ENCODE measurements around the gene TGFB2.

Gene TGFB2

GRCh38 chr1:218332416-218332815 lies 12.7 kb upstream of the TGFB2 start:
- Histone ChIP-seq H3K4me3 (ENCODE audit: low read length in 2 of 2) (no peak overlapping the region), H3K27me3 (ENCODE audit: control insufficient read depth in 1 of 2, insufficient read depth in 2 of 2, low read length in 2 of 2) (no peaks in the 10 kb centered on the region), H3K9me3 (ENCODE audit: control insufficient read depth in 2 of 2, low read length in 2 of 2) (no peaks in the 10 kb centered on the region), H3K4me1 (ENCODE audit: control insufficient read depth, insufficient read depth, low read length) (no peaks in the 10 kb centered on the region), H3K27ac (ENCODE audit: low read length) (no peak overlapping the region), H3K9ac (ENCODE audit: low read length in 2 of 2) (no peak overlapping the region), H3K36me3 (ENCODE audit: control insufficient read depth in 2 of 2, insufficient read depth in 2 of 2, low read length in 2 of 2) (no peaks in the 10 kb centered on the region)

GRCh38 chr1:218336328-218336727 lies 8.8 kb upstream of the TGFB2 start:
- Histone ChIP-seq H3K4me1 (ENCODE audit: control insufficient read depth, insufficient read depth, low read length) (no peaks in the 10 kb centered on the region), H3K9ac (ENCODE audit: low read length in 2 of 2) (no peak overlapping the region), H3K9me3 (ENCODE audit: control insufficient read depth in 2 of 2, low read length in 2 of 2) (no peaks in the 10 kb centered on the region)

DNA sequence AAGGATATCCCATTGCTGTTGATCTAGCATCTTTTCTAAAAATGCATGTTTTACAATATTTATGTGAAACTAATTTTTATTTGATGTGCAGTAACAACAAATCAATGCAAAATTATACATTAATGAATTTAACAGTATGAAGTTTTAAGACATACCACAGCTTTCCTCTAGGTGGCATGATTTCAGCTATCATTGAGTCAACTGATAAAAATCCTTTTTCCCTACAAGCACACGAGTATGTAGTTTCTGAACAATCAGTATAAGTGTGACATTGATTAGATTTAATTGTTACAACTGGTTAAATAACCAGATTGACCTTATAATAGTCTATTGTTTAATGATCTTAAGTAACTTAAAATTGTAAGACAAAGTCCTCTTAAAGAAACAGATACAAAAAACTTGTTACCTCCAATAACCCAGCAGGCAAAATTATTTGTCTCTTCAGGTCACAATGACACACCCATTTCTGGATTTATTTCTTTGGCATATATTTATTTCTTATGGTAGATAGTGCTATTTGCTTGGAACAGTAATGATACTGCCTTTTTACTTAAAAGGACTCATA lies 5.8 kb upstream of the TGFB2 start:
- Histone ChIP-seq H3K27ac (ENCODE audit: low read length) (no peak overlapping the region), H3K36me3 (ENCODE audit: control insufficient read depth in 2 of 2, insufficient read depth in 2 of 2, low read length in 2 of 2) (no peaks in the 10 kb centered on the region), H3K4me1 (ENCODE audit: control insufficient read depth, insufficient read depth, low read length) (no peaks in the 10 kb centered on the region), H3K27me3 (ENCODE audit: control insufficient read depth in 1 of 2, insufficient read depth in 2 of 2, low read length in 2 of 2) (no peaks in the 10 kb centered on the region), H3K4me3 (ENCODE audit: low read length in 2 of 2) (no peak overlapping the region), H3K9me3 (ENCODE audit: control insufficient read depth in 2 of 2, low read length in 2 of 2) (no peaks in the 10 kb centered on the region), H3K9ac (ENCODE audit: low read length in 2 of 2) (no peak overlapping the region)

More at GRCh38 chr1:218336328-218336727, 8.8 kb upstream of the TGFB2 start:
- Histone ChIP-seq H3K4me3 (ENCODE audit: low read length in 2 of 2) (no peak overlapping the region), H3K36me3 (ENCODE audit: control insufficient read depth in 2 of 2, insufficient read depth in 2 of 2, low read length in 2 of 2) (no peaks in the 10 kb centered on the region), H3K27ac (ENCODE audit: low read length) (no peak overlapping the region), H3K27me3 (ENCODE audit: control insufficient read depth in 1 of 2, insufficient read depth in 2 of 2, low read length in 2 of 2) (no peaks in the 10 kb centered on the region)

DNA sequence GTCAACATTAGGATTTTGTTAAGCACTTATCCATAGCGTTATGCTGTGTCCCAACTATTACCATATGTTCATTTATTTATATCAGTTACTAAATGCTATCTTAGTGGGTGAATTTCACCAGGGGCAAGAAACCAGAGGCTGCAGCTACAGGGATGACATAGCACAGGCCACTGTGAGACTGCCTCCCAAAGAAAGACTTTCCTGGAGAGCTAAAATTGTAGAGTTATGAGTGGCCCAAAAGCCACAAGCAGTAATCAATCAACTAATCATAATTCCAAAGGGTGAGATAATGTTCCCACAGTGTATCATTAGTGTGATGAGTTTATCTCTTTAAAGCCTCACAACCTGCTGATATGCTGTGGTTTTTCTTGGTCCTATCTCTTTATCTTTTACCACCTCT lies 3.8 kb upstream of the TGFB2 start:
- Histone ChIP-seq H3K4me1 (ENCODE audit: control insufficient read depth, insufficient read depth, low read length) (peaks cover 11% of the 10 kb centered on the region), H3K27me3 (ENCODE audit: control insufficient read depth in 1 of 2, insufficient read depth in 2 of 2, low read length in 2 of 2) (no peaks in the 10 kb centered on the region), H3K9ac (ENCODE audit: low read length in 2 of 2) (no peak overlapping the region), H3K36me3 (ENCODE audit: control insufficient read depth in 2 of 2, insufficient read depth in 2 of 2, low read length in 2 of 2) (no peaks in the 10 kb centered on the region), H3K27ac (ENCODE audit: low read length) (no peak overlapping the region), H3K4me3 (ENCODE audit: low read length in 2 of 2) (no peak overlapping the region), H3K9me3 (ENCODE audit: control insufficient read depth in 2 of 2, low read length in 2 of 2) (no peaks in the 10 kb centered on the region)

DNA sequence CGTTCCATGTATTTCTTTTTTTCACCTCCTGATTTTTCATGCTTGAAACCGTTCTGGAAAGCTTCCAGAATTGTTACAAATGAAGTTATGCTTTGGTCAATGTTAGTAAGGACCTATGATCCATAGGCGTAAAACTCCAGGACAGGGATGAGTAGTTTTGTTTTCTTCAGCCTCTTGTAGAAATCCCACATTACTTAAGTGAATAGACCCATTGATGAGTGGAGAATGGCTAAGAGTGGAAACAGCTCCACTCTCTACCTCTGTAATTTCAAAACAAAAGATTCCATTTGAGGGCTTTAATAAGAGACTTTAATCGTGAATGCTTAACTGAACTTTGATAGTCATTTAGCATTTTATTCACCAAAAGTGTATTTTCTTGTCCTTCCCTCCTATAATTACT lies 3.0 kb upstream of the TGFB2 start:
- Histone ChIP-seq H3K27ac (ENCODE audit: low read length) (no peak overlapping the region), H3K4me3 (ENCODE audit: low read length in 2 of 2) (no peak overlapping the region), H3K27me3 (ENCODE audit: control insufficient read depth in 1 of 2, insufficient read depth in 2 of 2, low read length in 2 of 2) (no peaks in the 10 kb centered on the region), H3K9ac (ENCODE audit: low read length in 2 of 2) (no peak overlapping the region), H3K4me1 (ENCODE audit: control insufficient read depth, insufficient read depth, low read length) (peaks cover 11% of the 10 kb centered on the region), H3K9me3 (ENCODE audit: control insufficient read depth in 2 of 2, low read length in 2 of 2) (no peaks in the 10 kb centered on the region), H3K36me3 (ENCODE audit: control insufficient read depth in 2 of 2, insufficient read depth in 2 of 2, low read length in 2 of 2) (no peaks in the 10 kb centered on the region)

DNA sequence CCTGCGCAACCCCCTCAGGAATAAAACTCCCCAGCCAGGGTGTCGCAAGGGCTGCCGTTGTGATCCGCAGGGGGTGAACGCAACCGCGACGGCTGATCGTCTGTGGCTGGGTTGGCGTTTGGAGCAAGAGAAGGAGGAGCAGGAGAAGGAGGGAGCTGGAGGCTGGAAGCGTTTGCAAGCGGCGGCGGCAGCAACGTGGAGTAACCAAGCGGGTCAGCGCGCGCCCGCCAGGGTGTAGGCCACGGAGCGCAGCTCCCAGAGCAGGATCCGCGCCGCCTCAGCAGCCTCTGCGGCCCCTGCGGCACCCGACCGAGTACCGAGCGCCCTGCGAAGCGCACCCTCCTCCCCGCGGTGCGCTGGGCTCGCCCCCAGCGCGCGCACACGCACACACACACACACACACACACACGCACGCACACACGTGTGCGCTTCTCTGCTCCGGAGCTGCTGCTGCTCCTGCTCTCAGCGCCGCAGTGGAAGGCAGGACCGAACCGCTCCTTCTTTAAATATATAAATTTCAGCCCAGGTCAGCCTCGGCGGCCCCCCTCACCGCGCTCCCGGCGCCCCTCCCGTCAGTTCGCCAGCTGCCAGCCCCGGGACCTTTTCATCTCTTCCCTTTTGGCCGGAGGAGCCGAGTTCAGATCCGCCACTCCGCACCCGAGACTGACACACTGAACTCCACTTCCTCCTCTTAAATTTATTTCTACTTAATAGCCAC lies 696 bp downstream of the TGFB2 start:
- Histone ChIP-seq H3K9me3 (ENCODE audit: control insufficient read depth in 2 of 2, low read length in 2 of 2) (no peaks in the 10 kb centered on the region), H3K36me3 (ENCODE audit: control insufficient read depth in 2 of 2, insufficient read depth in 2 of 2, low read length in 2 of 2) (no peaks in the 10 kb centered on the region), H3K27ac (ENCODE audit: low read length) (peak overlapping the region; percentile 86), H3K27me3 (ENCODE audit: control insufficient read depth in 1 of 2, insufficient read depth in 2 of 2, low read length in 2 of 2) (no peaks in the 10 kb centered on the region), H3K4me1 (ENCODE audit: control insufficient read depth, insufficient read depth, low read length) (peaks cover 16% of the 10 kb centered on the region), H3K4me3 (ENCODE audit: low read length in 2 of 2) (peak overlapping the region; percentile 94 to 96), H3K9ac (ENCODE audit: low read length in 2 of 2) (peak overlapping the region; percentile 87 to 94)

DNA sequence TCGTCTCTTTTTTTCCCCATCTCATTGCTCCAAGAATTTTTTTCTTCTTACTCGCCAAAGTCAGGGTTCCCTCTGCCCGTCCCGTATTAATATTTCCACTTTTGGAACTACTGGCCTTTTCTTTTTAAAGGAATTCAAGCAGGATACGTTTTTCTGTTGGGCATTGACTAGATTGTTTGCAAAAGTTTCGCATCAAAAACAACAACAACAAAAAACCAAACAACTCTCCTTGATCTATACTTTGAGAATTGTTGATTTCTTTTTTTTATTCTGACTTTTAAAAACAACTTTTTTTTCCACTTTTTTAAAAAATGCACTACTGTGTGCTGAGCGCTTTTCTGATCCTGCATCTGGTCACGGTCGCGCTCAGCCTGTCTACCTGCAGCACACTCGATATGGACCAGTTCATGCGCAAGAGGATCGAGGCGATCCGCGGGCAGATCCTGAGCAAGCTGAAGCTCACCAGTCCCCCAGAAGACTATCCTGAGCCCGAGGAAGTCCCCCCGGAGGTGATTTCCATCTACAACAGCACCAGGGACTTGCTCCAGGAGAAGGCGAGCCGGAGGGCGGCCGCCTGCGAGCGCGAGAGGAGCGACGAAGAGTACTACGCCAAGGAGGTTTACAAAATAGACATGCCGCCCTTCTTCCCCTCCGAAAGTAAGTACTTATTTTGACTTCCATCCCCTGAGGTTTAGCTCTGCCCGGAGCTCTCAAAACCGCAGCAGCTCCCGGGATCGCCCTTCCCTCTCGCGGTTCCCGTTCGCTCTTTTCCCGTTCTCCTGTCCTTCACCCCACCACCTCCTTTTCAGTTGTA lies 1.5 kb downstream of the TGFB2 start:
- Histone ChIP-seq H3K4me1 (ENCODE audit: control insufficient read depth, insufficient read depth, low read length) (peaks cover 16% of the 10 kb centered on the region), H3K9ac (ENCODE audit: low read length in 2 of 2) (peak overlapping the region; percentile 87 to 94), H3K9me3 (ENCODE audit: control insufficient read depth in 2 of 2, low read length in 2 of 2) (no peaks in the 10 kb centered on the region), H3K27me3 (ENCODE audit: control insufficient read depth in 1 of 2, insufficient read depth in 2 of 2, low read length in 2 of 2) (no peaks in the 10 kb centered on the region), H3K36me3 (ENCODE audit: control insufficient read depth in 2 of 2, insufficient read depth in 2 of 2, low read length in 2 of 2) (no peaks in the 10 kb centered on the region), H3K4me3 (ENCODE audit: low read length in 2 of 2) (peak overlapping the region; percentile 94 to 96), H3K27ac (ENCODE audit: low read length) (peak overlapping the region; percentile 86)

DNA sequence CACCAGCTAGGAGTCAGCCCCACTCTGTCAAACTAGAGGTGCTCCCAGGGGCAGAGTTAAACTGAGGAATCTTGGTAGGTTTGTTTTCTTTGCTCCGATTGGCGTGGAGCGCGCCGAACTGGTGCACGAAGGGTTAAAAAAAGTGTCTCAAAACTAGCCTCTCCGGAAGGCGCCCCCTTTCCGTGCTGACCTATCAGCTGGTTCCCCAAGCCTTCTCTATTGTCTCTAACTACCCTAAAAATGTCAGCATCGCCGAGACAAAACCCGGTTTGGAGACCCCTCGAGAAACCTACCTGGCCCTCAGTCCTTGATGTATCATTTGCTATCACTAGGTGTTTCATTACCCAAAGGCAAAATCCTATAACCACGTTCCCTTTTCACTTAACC lies 2.2 kb downstream of the TGFB2 start:
- Histone ChIP-seq H3K9me3 (ENCODE audit: control insufficient read depth in 2 of 2, low read length in 2 of 2) (no peaks in the 10 kb centered on the region), H3K9ac (ENCODE audit: low read length in 2 of 2) (peak overlapping the region; percentile 87 to 94), H3K27ac (ENCODE audit: low read length) (peak overlapping the region; percentile 86), H3K4me3 (ENCODE audit: low read length in 2 of 2) (peak overlapping the region; percentile 94 to 96), H3K4me1 (ENCODE audit: control insufficient read depth, insufficient read depth, low read length) (peaks cover 16% of the 10 kb centered on the region), H3K27me3 (ENCODE audit: control insufficient read depth in 1 of 2, insufficient read depth in 2 of 2, low read length in 2 of 2) (no peaks in the 10 kb centered on the region), H3K36me3 (ENCODE audit: control insufficient read depth in 2 of 2, insufficient read depth in 2 of 2, low read length in 2 of 2) (no peaks in the 10 kb centered on the region)

GRCh38 chr1:218347723-218348627 lies 2.8 kb downstream of the TGFB2 start:
- H3K9me3 ChIP-seq (ENCODE audit: control insufficient read depth in 2 of 2, low read length in 2 of 2), result no peaks in the 10 kb centered on the region
- H3K36me3 ChIP-seq (ENCODE audit: control insufficient read depth in 2 of 2, insufficient read depth in 2 of 2, low read length in 2 of 2), result no peaks in the 10 kb centered on the region
- H3K27ac ChIP-seq (ENCODE audit: low read length), result peak overlapping the region; percentile 86
- H3K9ac ChIP-seq (ENCODE audit: low read length in 2 of 2), result peak overlapping the region; percentile 87 to 94
- no peaks in the 10 kb centered on the region for H3K27me3 ChIP-seq (ENCODE audit: control insufficient read depth in 1 of 2, insufficient read depth in 2 of 2, low read length in 2 of 2)
- peak overlapping the region; percentile 94 to 96 for H3K4me3 ChIP-seq (ENCODE audit: low read length in 2 of 2)
- peaks cover 16% of the 10 kb centered on the region for H3K4me1 ChIP-seq (ENCODE audit: control insufficient read depth, insufficient read depth, low read length)

GRCh38 chr1:218348628-218349071 lies 3.5 kb downstream of the TGFB2 start:
- Histone ChIP-seq H3K9ac (ENCODE audit: low read length in 2 of 2) (peak overlapping the region; percentile 37 to 87), H3K27me3 (ENCODE audit: control insufficient read depth in 1 of 2, insufficient read depth in 2 of 2, low read length in 2 of 2) (no peaks in the 10 kb centered on the region), H3K36me3 (ENCODE audit: control insufficient read depth in 2 of 2, insufficient read depth in 2 of 2, low read length in 2 of 2) (no peaks in the 10 kb centered on the region), H3K4me1 (ENCODE audit: control insufficient read depth, insufficient read depth, low read length) (peaks cover 22% of the 10 kb centered on the region), H3K9me3 (ENCODE audit: control insufficient read depth in 2 of 2, low read length in 2 of 2) (no peaks in the 10 kb centered on the region), H3K4me3 (ENCODE audit: low read length in 2 of 2) (peak overlapping the region; percentile 94 to 96), H3K27ac (ENCODE audit: low read length) (peak overlapping the region; percentile 86)
